Tibial nerve (tissue), 4 donors: Measurements from ENCODE around the gene ATP1A2.

Experiments used
- CTCF ChIP-seq, 5 experiments: fragments of 200-600 bp in 3 of 5; fragments of 450-650 bp in 2 of 5; sonication (generic) in 3 of 5; IDR thresholded peaks; one replicate each; pipeline ENCODE4 v1.5.1; 2016 to 2019; ENCODE audit warnings: antibody characterized with exemption in 5 of 5, mild to moderate bottlenecking in 3 of 5, moderate library complexity in 2 of 5
- EP300 ChIP-seq, 2 donors: sonication (generic); formaldehyde crosslinking; IDR thresholded peaks; one replicate each; pipeline ENCODE4 v1.6.1; 2017; ENCODE audit warnings: antibody characterized with exemption in 2 of 2, mild to moderate bottlenecking in 1 of 2
- POLR2A ChIP-seq, 2 donors: fragments of 450-650 bp; IDR thresholded peaks; one replicate each; pipeline ENCODE4 v1.6.1; 2017; ENCODE audit warnings: antibody characterized with exemption in 2 of 2, mild to moderate bottlenecking in 2 of 2, moderate library complexity in 2 of 2

GRCh38 chr1:160164121-160164520 lies 48.6 kb downstream of the ATP1A2 start:
- TF ChIP-seq CTCF (IDR thresholded peaks at IDR 0.05) (no peak), POLR2A (IDR thresholded peaks at IDR 0.05) (no peak), EP300 (IDR thresholded peaks at IDR 0.05) (no peak)
